GM21526 (cell line): ENCODE results near the gene NUDT10.
"Not testable (repeated sequence)": the region's sequence is repeated elsewhere in the genome, so short reads cannot be mapped to it uniquely, and the experiment has no call there.

ENCODE experiments used
- ATAC-seq: cut with Tn5 transposase; IDR thresholded peaks from one replicate; pipeline ENCODE4 v1.9.1; 2021; ENCODE audit warnings: moderate library complexity; ENCODE audit not compliant: unreplicated experiment, low FRiP score

The NUDT10 gene

GRCh38 chrX:51332188-51332942, at the start of gene NUDT10:
Gene NUDT10 (plus strand): TSS chrX:51332822. CDS start chrX:51332966, 144 bp downstream.
- ATAC-seq = no peak

- no peak for ATAC-seq
Observed at GRCh38 chrX:51292421-51292820, 40.2 kb upstream of the NUDT10 start.

GRCh38 chrX:51296138-51296537, 36.5 kb upstream of the NUDT10 start:
- no peak for ATAC-seq

GRCh38 chrX:51316271-51316670, 16.4 kb upstream of the NUDT10 start:
- no peak for ATAC-seq

GRCh38 chrX:51332943-51333785, 542 bp downstream of the NUDT10 start:
- not testable (repeated sequence) for ATAC-seq

- ATAC-seq = no peak
Observed at GRCh38 chrX:51334276-51334675, 1.7 kb downstream of the NUDT10 start.

GRCh38 chrX:51336584-51336983, 4.0 kb downstream of the NUDT10 start:
- ATAC-seq = peak; percentile 66

- ATAC-seq = no peak
Observed at GRCh38 chrX:51361251-51361650, 28.6 kb downstream of the NUDT10 start.

GRCh38 chrX:51376672-51377071, 44.0 kb downstream of the NUDT10 start:
- ATAC-seq = no peak
